ENCODE results near the gene FAXC.

Gene FAXC

DNA sequence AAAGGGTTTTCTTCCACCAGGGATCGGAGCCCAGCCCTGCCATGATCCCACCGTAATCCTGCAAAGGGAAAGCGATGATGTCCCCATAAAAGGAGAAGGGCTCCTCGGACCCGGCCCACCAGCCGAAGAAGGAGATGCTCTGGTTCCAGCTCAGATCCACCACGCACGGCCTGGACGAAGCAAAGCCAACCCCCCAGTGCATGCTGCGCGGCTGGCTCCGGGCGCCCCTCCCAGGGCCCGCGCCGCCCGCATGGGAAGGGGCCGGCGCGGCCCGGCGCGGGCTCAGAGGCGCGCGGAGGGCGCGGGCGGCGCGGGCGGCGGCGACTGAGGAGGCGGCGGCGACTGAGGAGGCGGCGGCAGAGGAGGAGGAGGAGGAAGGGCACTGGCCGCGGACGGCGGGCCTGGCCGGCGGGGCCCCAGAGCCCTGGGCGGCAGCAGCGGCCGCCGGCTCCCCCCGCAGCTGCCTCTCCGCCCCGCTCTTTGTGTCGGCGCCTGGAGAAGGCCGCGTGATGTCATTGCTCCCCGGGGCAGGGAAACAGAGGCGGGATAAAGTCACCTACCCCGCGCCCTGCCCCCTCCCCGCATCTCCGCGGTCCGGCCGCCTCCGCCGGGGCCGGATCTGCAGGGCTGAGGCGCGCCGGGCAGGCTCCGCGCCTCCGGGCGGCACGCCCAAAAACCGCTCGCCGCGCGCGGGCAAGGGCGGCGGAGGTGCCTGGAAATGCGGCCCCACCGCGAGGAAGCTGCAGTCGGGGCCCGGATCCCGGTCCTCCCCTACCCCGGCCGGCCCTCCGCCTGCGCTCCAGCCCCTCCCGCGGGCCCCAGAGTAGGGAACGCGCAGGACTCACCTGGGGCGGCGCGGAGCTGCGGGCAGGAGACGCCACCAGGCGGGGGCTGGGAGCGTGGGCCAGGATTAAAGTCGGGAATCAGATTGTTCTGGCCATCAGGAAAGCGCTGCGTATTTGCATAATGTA lies at the start of gene FAXC:
TSS of gene FAXC (minus strand) at position 504 of the 971 bp plus-strand sequence. CDS start at position 202, 302 bp downstream.
- peak; percentile 36 for DNase-seq

DNA sequence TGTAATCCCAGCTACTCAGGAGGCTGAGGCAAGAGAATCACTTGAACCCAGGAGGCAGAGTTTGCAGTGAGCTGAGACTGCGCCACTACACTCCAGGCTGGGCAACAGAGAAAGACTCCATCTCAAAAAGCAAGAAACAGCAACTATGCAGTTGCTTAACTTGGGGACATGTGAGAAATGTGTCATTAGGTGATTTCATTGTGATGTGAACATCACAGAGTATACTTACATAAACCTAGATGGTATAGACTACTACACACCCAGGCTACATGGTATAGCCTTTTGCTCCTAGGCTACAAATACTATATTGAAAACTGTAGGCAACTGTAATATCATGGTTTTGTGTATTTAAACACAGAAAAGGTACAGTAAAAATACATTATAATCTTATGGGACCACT lies 47.8 kb upstream of the FAXC start:
- DNase-seq = no peak

DNA sequence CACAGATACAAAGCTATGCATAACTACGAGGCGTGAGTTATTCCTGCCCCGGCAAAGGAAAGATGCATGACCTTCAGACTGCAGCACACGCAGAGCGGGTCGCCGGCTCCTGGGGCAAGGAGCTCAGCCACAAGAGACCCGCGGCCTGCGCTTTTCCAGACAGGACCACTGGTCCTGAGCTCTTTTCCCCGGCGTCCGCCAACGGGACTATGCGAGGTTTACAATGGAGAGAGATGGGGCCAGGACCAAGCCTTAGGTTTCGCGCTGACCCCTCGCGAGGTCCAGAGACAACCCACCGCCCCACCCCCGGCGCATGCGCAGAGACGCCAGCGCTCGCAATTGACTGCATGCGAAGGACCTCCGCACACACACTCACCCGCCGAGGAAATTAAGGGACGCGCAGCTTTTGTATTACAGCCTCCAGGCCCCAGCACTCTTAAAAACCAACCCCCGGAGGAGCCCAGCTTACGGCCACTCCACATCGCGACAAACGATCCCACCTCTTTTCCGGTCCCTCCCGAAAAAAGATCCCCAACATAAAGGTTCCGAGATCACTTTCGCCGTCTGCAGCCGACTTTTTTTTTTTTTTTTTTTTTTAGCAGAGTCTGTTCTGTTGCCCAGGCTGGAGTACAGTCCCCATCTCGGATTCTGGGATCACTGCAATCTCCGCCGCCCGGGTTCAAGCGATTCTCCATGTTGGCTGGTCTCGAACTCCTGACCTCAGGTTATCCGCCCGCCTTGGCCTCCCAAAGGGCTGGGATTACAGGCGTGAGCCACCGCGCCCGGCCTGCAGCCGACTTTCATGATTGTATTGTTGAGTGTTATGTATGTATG lies 44.4 kb upstream of the FAXC start, which contains the start of gene COQ3:
TSS of gene COQ3 (minus strand) at position 498 of the 834 bp plus-strand sequence. CDS start at position 482, 16 bp downstream.
- DNase-seq = peak; percentile 42

DNA sequence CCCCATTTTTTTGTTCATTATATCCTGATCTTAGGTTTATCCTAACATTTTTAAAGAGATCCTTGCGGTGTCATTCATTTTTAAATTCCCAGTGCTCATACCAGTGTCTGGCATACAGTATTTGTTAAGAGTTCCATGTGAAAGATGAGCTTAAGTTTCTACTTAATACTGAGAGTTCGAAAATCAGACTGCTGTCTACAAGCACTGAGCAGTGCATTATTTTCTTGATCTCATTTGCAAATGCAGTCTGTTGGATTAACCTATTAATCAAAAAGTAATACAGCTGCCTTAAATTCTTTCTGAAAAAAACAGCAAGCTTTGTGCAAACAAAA lies 43.9 kb upstream of the FAXC start:
- DNase-seq = no peak

DNA sequence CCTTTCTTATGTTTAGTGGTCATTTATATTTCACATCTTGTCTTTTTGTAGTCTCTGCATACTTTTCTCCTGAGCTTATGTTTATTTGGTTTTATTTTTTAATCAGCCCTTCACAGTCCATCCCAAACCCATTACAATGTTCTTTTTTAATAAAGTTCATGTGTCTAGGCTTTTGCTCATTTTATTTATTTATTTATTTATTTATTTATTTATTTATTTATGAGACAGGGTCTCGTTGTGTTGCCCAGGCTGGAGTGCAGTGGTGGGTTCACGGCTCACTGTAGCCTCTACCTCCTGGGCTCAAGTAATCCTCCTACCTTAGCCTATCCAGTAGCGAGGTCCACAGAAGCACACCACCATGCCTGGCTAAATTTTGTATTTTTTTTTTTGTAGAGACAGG lies 41.4 kb upstream of the FAXC start:
- no peak for DNase-seq

DNA sequence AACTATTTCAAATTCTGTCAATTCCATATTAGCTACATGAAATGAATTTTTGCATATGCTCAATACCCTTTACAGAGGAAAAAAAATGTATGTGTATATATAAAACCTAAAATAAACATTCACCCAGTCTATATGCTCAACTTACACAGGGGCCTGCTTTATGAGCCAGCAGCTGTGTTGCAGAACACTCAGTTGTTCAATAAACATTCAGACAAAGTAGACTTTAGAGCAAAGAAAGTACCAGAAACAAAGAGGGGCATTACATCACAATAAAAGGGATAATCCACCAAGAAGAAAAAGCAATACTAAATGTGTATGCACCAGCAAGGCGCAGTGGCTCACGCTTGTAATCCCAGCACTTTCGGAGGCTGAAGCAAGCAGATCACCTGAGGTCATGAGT lies 35.0 kb upstream of the FAXC start:
- no peak for DNase-seq

DNA sequence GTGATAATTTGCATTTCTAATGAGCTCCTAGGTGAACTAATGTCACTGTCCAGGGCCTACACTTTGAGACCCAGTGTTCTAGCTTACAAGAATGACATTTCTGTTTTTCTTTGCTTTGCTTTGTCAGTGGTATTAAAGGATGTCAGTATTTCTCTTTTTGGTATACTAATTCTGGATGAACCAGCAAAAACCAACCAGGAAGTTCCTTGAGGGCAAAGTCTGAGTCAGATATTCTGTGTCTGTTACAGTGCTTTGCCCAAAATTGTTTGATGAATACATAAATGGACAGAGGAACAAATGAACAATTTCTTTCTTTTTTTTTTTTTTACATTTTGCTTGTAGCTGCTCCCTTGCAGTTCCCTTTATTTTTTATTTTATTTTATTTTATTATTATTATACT lies 29.2 kb upstream of the FAXC start:
- no peak for DNase-seq

DNA sequence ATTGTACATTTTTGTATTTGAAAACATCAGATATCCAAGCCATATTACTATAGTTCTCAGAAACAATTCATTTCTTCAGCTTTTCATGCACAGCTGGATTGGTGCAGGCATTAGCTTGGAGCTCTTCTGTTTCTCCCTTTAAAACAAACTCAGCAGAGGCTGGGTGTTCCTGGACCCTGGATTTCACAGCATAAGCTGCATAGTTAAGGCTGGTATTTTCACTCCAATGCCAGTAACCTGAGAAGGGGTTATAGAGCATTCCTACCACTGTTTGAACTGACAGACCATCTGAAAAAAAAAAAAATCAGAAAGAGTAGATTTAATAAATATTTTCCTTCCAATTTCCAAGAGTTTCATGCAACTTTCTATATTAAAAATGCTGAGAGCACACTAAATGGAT lies 20.1 kb upstream of the FAXC start:
- no peak for DNase-seq

DNA sequence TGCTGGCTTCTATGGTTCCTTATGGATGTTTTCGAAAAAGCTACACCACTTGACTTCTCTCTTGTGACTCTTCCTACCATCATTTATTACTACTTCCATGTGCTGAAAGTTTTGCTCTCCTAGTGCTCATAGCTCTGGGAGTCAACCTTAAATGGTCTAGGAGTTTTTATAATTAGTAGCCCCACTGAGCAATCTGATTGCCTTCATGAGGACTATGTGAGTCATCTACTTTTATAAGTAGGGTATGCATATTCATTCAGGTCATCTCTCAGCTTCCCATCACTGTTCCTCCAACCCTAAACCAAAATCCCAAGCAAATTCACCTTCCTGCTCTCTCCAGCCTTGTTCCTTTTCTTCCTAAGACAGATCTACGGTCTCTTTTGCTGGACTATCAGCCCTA lies 17.4 kb upstream of the FAXC start:
- DNase-seq = no peak

DNA sequence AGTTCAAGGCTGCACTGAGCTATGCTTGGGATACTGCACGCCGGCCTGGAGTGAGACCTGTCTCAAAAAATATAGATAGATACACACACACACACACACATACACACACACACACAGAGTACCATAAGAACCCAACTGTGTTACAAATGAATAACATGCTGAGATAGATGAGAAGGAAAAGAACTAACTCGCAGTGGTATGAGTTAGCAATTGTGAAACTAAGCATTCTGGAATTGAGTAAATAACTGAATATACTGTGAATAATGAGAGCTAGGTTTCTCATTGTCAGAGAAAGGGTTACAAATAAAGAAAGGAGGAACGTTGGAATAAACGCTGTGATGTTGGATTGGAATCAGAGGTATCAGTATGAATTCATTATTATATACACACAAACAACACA lies 14.6 kb upstream of the FAXC start:
- DNase-seq = no peak

DNA sequence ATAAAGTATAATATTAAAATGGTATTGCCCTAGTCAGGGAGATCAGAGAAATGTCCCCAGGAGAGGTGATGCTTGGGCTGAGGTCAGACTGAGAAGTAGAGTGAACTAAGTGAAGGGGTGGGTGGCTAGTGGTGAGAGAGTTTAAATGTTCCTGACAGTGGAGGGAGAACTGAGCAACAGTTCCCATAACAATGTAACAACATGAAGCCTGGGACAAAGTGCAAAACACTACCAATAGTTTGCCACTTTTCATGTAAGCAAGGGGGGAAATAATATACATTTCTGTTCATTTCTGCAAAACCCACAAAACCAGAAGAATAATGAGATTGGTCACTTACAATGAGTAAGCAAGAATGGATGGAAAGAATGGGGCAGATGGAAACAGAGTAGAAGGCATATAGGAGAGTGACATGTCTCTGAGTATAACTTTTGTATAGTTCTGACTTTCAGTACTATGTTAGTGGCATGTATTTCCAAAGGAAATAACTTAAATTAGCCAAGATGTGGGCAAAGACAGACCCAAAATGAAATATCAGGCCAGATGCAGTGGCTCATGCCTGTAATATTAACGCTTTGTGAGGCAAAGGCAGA lies 13.3 kb upstream of the FAXC start:
- DNase-seq = no peak

DNA sequence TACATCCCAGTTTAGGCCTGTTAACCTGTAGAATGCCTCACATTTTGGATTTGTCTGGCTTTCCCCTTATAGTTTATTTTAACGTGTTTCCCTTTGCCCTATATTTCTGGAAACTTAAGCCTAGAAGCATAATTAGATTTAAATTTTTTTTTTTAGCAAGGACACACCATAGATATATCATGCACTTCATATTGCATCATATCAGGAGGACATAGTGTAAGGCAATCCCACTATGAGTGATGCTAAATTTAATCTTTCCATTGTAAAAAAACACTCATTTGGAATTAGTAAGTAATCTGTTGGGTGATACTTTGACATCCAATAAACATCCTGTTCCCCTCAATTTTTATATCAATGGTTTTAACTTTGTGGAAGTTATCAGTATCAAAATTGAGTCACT lies 10.3 kb upstream of the FAXC start:
- DNase-seq = no peak

DNA sequence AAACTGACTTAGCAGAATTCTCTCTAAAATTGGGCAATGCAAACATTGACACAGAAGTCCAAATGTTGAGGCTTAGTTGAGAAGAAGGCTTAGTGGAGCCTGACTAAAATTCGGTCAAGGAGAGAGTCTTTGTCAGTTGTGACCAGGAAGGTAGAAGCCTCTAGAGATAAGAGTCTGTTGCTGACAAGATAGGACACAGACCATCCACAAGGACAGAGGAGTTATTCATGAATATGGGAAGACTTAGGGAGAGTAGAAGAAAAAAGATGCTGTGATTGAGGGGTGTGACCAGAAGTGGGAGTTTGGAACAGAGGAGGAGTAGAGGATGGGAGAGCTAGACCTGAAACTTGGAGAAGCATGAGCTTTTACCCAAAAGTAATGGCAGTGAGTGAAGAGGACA lies 7.2 kb upstream of the FAXC start:
- DNase-seq = no peak

DNA sequence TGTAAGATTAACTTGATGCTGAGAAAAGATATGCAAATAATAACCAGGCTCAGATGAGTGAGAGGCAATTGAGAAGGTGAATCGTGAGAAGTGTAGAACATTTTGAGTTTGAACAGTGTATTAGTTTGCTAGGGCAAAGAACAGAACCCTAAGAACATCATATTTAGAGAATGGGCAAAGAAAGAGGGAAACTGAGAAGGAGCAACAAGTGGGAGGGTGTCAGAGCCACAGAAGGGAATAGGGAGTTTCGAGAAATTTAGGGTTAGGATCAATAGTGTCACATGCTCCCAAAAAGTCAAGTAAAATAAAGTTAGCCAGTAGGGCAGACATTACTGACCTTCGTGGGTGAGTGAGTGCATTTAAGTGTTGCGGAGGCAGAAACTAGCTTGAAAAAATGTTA lies 5.5 kb upstream of the FAXC start:
- DNase-seq = no peak

DNA sequence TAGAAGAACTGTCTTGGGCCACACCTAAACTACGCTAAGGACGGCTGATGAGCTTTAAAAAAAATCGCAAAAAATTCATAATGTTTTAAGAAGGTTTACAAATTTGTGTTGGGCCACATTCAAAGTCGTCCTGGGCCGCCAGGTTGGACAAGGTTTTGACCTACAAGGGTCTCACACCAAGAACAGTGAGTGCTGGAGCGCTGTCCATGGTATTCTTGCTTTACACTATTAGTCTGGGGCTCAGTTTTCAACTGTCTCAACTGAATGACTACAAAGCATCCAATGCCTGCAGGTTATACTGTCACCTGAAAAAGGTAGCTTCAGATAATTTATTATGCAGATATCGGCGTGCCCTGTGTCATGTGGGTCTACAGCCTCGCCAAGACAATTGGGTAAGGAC lies 3.7 kb upstream of the FAXC start:
- DNase-seq = no peak

DNA sequence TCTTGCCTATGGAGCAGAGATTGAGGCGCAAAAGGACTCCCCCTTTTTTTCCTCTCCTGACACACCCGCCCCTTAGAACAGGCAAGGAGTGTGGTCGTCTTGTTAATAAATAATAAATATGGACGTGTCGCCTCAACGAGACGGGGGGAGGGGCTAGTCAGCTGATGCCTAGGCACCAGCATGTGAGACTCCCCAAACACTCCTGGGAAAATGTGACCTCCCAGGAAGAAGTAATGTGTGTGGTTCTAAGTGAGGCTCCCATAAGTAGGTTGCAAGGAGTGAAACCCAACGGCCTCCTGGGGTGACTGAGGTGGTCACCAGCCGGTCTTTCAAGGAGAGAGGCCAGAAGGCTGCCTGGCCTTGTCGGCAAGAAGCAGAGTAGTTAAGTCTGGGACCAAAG lies 1.1 kb upstream of the FAXC start:
- no peak for DNase-seq

DNA sequence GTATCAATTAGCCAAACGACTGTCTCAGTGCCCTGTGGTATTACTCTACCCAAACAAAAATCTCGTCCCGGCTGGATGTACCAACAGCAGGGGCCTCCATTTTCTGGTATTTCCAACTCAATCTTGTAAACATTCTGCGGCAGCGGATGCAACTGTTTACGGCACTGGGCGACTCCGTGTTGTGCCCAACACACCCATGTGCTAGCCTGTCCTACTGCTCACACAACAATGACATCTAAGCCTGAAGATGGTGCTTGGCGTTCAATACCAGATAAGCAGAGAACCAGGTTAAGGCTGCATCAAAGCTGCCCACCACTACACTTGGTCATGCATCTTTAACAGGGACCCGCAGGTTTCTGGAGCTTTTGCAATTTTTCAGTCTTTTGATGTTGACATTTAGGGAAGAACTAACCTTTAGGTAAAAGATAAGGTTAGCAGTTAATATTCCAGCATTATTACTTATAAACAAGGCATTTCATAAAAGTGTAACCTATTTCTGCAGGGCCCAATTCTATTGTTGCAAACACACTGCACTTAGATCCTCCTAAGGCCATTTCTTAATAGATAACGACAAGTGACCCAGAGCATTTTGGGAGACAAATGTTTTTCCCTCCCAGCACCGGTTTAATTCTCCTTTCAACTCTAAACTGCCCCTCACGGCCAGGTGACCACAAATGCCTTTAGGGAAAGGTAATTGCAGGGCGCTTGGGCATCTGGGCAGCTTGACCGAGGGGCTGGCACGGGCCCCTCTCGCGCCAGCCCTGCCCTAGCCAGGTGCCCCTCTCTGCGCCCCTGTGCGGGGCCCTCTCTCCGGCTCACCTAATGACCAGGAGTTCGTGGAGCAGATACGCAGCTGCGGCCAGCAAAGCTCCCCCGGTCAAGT lies 945 bp downstream of the FAXC start:
- no peak for DNase-seq

DNA sequence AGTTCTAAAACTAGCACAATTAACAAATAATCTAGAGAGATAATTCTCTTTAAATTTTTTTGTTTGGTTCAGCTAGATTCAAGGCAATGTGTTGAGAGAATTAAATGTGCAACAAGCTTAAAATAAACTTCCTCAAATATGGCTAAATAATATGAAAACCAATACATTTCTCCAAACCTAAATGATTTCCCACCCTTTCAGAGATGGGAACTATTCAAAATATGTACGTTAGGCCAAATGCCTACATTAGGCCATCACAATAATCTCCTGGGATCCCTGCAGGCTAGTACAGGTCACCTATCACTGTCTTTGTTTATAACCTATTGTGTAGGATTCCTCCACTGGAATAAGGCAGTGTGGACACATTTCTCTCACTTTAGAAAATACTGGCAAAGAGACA lies 1.7 kb downstream of the FAXC start:
- DNase-seq = no peak

DNA sequence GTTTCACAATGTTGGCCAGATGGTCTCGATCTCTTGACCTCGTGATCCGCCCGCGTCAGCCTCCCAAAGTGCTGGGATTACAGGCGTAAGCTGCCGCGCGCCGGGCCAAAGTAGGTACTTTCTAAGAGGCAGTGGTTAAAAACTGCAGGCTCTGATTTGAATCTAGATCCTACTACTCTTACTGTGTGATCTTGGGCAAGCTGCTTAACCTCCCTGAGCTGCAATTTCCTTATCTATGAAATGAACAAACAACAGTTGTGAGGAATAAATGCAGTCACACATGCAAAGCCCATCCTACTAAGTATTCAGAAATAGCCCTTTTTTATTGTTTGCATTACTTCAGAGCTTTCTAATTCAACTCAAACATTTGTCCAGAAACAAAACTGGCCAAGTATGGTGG lies 2.9 kb downstream of the FAXC start:
- no peak for DNase-seq

DNA sequence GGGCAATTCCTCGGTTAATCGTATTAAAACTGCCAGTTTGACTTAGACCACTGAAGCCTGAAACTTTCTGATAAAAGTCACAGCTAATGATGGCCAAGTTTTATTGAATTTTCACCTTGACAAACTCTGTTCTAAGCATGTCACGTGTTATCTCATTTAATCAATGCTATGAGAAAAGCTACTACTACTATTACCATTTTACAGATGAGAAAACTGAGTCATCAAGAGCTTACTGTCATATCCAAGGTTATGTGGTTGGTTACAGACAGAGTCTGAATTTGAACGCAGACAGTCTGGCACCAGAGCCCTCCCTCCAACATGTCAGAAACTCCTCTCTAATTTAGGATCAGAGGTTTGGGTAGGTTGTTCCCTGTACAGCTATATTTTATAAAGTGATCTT lies 4.3 kb downstream of the FAXC start:
- DNase-seq = no peak

DNA sequence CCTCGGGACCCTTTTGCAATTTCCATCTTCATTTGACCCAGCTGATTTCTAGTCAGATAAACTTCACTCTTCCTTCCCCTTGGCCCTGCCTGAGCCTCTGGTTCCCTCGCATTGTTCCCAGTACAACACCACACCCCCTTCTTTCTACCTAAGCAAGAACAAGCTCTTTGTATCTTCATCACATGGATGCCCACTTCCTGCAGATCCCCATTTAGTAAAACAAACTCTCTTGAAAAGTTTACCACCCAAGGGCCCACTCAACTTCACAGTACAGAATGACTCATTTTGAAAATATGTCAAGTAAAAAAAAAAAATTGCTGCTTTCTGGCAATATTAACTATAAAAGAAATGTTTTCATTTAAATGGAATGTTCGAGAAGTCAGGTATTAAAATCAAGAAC lies 5.2 kb downstream of the FAXC start:
- DNase-seq = peak; percentile 62

DNA sequence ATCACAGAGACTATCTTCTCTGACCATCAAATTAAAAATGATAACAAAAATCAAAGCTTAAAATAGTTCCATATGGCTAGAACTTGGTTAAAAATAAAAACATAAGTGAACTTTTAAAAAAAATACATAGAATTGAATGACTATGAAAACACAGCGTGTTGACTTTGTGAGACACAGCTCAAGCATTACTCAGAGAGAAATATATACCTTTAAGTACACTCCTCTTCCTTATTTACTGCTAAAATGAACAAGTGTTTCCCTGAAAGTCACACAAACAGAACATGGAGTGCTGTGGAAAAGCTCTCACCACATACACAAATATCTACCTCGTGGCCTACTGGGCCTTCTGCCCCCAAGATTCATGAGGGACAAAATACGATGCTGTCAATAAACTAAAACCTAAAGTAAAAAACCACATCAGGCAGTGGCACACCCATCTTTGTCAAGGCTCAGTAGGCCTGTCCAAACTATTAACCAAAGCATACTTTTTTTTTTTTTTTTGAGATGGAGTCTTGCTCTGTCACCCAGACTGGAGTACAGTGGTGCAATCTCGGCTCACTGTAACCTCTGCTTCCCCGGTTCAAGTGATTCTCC lies 7.5 kb downstream of the FAXC start:
- DNase-seq = no peak
